Measurements from ENCODE around the gene BOLL.
"Not testable (repeated sequence)": the region's sequence is repeated elsewhere in the genome, so short reads cannot be mapped to it uniquely, and the experiment has no call there.

Gene BOLL

DNA sequence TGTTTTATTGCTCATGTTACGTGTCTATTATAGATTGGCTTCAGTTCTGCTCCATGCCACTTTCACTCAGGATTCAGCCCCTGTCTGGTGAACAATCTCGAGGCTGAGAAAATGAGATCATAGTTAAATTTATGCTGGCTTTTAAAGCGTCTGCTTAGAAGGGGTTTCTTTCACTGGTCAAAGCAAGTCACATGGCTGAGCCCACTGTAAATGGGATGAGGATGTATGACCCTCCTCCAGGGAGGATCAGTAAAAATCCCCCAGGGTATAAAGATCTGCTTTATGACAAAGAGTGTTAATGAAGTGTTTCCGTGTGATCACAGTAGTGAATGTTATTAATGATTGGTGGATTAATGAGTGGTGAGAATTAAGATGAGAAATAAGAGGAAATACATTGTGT is 13.1 kb upstream of the BOLL start:
- no peak for DNase-seq

DNA sequence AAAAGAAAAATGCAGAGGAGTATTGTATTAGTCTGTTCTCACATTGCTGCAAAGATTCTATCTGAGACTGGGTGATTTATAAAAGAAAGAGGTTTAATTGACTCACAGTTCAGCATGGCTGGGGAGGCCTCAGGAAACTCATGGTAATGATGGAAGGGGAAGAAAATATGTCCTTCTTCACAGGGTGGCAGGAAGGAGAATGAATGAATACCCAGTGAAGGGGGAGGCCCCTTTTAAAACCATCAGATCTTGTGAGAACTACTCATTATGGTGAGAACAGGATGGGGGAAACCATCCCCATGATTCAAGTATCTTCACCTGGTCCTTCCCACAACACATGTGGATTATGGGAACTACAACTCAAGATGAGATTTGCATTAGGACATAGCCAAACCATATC is 10.2 kb upstream of the BOLL start:
- DNase-seq = no peak

- DNase-seq = no peak
Measured at GRCh38 chr2:197793456-197793855, 8.3 kb upstream of the BOLL start.

DNA sequence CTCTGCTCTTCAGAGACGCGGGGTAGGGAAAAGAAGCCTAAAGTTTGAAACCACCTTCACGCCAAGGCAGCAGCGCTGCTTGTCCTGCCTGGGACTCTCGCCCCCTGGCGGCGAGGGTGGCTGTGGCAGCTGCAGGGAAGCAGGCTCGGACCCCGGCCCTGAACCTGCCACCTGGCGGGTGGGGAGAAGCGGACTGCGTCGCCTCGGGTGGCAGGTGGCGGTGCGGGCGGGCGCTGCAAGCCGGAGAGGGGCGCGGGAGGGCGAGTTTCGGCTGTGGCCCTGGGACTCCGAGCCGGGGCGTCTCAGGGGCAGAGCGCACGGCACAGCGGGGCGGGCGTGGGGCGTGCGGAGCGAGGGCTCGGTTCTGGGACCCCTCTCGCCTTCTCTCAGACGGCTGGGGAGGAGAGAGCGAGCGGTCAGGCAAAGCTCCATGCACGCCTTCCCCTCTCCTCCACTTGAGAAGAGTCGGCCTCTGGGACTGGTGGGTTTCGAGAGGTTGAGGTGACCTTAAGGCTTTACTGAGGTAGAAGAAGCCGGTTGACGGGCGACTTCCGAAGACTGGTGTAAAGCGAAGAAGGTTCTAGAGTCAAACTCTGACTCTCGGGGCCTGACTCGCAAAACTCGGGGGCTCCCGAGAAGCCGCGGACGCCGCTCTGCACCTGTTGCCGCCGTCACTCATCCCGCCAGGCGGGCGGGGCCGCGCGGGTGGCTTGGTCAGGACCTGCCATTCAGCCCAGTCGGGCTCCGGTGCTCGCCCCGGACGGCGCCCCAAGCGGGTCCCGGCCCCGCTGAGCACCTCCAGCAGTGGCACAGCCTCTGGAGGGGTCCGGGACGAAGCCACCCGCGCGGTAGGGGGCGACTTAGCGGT is 1.1 kb upstream of the BOLL start:
- DNase-seq = peak in 1 of 56 donors; percentile 39

- DNase-seq = no peak
Measured at GRCh38 chr2:197782126-197782525, 3.0 kb downstream of the BOLL start.

DNA sequence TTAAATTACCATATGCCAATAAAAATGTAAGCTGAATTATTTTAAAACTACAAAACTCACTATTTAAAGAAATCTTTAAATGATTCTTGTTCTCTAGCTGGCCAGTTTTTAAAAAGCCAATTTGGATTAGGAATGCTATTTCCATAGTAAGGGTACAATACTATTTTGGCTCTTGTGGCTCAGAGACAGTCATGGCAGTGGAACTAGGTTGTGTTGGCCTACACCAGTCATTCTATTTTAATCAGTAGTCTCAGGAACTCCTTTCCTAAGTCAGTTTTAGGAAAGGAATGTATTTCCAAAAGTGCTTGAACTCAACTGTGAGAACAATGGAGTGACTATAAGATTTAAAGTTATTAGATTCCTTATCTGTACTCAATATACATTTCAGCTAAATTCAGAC is 5.9 kb downstream of the BOLL start:
- DNase-seq = no peak

- peak in 2 of 56 donors; percentile 6 to 8 for DNase-seq
Measured at GRCh38 chr2:197777823-197778407, 7.2 kb downstream of the BOLL start.

DNA sequence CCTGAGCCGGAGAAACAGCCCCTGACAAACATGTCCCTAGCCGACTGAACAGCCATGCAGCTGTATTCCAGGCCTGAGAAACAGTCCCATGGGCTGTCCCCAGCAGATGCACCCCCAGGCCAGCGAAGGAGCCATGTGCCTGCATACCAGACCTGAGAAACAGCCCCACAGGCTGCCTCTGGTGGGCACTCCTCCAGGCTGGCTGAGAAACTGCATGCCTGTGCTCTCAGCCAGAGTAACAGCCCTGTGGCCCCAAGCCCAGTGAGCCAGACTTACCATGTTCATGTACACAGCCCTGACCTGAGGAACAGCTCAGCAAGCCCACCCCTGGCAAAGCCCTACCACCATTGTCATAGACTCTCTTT is 24.8 kb downstream of the BOLL start:
- no peak for DNase-seq

DNA sequence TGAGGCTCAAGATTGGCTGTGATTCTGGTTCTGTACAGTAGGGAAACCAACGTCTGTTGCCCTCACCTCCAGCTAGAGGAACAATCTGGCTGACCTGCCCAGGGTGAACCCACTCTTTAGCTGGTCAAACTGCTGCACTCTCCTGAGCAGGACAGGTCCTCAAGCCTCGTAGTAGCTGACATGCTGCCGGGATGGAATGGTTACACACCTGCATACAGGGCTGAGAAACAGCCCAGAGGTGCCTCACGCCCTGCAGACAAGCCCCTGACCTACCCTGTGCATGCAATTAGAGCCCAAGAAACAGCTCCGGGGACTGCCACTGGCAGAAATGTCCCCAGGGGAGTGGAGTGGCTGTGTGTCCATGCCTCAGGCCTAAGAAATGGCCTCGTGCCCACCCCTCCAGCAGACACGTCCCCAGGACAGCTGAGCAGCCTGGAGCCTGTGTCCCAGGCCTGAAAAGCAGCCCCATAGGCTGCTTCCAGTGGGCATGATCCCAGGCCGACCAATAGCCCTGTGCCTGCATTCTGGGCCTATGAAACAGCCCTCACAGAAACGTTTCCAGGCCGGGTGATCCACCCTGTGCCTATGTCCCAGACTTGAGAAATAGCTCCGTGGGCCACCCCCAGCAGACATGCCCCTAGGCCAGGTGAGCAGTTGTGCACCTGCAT is 25.4 kb downstream of the BOLL start:
- no peak for DNase-seq

DNA sequence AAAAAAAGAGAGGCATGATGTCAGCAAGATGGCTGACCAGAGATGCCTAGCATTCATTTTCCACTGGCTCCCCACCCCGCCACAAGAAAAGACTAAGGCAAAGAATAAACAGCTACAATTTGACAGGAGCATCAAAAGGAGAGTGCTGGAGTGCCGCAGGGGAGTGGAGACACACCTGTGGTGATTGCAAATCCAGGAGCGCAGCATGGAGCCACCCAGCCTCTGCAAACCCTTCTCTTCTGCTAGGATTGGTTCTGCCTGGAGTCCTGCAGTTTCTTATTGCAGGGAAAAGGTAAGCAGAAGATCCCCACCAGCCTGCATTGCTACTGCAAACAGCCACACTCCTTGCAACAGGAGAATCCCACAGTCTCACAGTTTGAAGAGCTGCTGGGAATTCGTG is 26.1 kb downstream of the BOLL start:
- no peak for DNase-seq

DNA sequence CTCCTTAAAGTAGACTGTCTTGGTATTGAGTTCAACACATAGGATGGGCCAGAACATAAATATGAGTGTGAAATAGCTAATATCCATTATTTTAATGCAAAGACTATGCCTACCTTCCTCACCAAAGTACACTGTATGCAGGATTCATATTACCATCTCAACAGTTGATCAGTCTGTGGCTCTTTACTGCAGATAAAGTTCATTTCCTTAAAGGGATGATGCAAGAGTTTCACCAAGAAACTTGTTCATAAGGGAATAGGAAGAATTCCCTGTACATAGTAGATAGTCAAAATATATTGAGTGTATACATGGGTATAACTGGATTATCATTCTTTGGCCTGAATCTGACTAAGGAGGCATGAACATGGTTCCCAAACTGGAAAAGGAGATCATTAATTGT is 44.9 kb downstream of the BOLL start:
- no peak for DNase-seq

- DNase-seq = not testable (repeated sequence)
Measured at GRCh38 chr2:197728555-197729544, 56.3 kb downstream of the BOLL start.

DNA sequence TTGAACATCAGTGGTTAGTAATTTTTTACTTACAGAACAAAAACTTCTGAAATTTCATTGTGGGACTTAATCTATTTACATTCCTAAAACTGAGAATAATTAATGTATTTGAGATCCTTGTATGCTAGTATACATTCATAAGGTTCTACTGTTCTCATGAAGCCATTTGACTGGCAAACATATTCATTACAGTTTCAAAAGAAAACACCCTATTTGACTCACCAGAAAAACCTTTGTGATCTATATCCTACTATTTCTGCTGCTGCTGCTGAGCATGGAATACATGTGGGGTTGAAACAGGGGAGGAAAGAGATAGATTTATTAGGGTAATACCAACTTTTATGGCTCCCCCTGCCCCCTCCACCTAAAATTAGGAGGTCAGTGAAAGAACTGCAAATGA is 58.1 kb downstream of the BOLL start:
- DNase-seq = no peak

DNA sequence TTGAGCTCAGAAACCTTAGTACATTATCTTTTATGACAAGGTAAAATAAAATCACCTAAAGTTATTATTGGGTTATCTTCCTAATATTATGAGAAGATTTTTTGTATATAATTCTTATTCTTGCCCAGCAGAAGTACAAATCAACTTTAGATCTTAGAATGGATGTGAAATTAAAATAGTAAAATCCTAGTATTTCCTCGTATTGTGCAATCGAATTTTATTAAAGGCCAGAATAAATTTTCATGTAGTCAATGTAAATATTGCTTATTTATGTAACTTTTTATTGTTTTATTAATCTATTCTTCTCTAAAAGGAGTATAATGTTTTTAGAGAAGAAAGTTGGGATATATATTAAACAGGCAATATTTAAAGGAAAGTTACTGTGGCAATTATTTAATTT is 67.3 kb downstream of the BOLL start:
- no peak for DNase-seq

- no peak for DNase-seq
Measured at GRCh38 chr2:197713271-197713670, 71.8 kb downstream of the BOLL start.

DNA sequence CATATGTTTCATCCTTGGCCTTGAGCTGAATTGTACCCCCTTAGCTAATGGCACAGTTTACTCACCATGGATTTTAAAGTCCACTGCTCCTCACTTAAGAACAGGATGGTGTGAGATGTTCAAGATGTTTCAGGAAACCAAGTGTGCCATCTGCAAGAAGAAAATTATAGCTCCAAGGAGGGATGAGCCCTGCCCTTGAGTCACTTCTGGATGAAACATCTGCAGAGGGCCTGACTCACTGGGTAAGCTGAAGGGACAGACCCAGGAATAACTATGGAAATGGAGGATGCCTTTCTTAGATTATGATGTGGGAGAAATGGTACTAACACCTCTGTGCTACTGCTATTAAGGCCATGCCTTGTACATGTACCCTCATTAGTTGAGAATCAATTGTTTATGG is 73.5 kb downstream of the BOLL start:
- no peak for DNase-seq

DNA sequence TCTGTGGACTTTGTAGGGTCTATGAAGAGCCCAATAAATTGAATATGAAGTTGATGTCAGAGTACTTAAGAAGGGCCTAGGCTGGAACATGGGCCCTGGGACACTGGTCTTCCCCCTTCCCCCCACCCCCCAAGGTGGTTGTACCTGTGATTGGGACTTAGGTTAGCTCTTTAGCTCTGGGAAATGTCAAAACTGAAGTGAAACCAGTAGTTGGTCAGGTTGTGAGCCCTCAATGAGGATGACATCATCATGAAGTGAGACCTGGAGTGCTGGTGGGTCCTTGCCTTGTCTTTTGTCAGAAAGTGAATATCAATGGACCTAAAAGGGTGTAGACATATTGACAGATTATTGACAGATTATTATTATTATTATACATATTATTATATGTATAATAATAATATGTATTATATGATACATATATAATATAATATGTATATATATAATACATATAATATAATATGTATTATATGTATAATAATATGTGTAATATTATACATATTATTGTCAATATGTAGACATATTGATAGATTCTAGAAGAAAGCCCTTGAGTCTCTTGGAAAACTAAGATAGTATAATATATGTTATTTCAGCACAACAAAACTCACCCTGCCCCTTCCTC is 74.6 kb downstream of the BOLL start:
- DNase-seq = no peak

DNA sequence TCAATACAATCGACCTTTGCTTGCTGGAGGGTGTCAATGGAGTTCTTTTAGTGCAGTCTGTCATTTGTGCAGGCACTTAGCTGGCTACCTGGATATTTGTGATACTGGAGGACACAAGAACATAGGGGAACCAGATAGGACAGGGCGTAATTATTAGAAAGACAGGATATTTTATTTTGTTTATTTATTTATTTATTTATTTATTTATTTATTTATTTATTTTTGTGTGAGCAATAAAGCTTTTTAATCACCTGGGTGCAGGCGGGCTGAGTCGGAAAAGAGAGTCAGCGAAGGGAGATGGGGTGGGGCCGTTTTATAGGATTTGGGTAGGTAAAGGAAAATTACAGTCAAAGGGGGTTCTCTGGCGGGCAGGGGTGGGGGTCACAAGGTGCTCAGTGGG is 76.0 kb downstream of the BOLL start:
- DNase-seq = not testable (repeated sequence)

DNA sequence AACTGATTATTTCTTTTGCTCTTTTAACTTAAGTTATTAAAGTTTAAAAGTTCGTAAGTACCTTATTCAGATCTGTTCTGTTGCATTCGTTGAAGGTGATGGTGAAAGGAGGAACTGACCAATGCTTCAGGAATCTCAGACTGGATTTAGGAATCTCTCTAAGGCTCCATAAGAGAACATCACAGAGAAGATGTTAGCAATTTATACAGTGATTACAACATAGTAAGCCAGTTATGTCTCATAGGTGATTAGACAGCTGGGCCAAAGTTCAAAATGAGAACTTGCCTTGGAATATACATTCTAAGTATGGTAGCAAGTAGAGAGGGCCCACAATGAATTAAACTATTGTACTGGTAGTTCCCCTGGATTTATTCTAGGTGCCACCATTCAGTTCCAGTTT is 76.8 kb downstream of the BOLL start:
- no peak for DNase-seq

- peak in 4 of 56 donors; percentile 1 to 12 (median 4) for DNase-seq
Measured at GRCh38 chr2:197707316-197708213, 77.6 kb downstream of the BOLL start.

All from amygdala (tissue), 56 donors.